Gastrocnemius medialis (tissue), 4 donors: ENCODE measurements around the gene PPFIA4. TPM values are rescaled to one million over a fixed set of nuclear protein-coding genes. Genes with fewer than 3 reads are reported as not detected.

Source experiments
- ATAC-seq, 2 donors: fragments of 150-250 bp; one replicate each; pipeline ENCODE4 v1.9.1; 2016
- DNase-seq, 2 donors: peaks; one replicate each; pipeline ENCODE4 v3.0.0-alpha.2; 2019
- H3K27ac ChIP-seq, 4 donors: fragments of 200-600 bp; sonication (generic); 1 replicate in 1 of 4; 2 replicates in 3 of 4; pipeline ENCODE4 v1.5.1; 2016 to 2018; ENCODE audit warnings: mild to moderate bottlenecking in 2 of 4, moderate library complexity in 1 of 4
- H3K27me3 ChIP-seq, 3 donors: fragments of 200-600 bp; sonication (generic) in 2 of 3; 1 replicate in 1 of 3; 2 replicates in 2 of 3; pipeline versions ENCODE4 v1.5.1 to v1.6.0; 2016 to 2019; ENCODE audit warnings: mild to moderate bottlenecking in 1 of 3, moderate library complexity in 1 of 3
- H3K36me3 ChIP-seq, 2 donors: fragments of 200-600 bp; sonication (generic) in 1 of 2; one replicate each; pipeline ENCODE4 v1.5.1; 2017 to 2018
- H3K4me1 ChIP-seq, 2 donors: fragments of 200-600 bp; sonication (generic) in 1 of 2; one replicate each; pipeline ENCODE4 v1.5.1; 2016 to 2017; ENCODE audit warnings: mild to moderate bottlenecking in 2 of 2
- H3K4me3 ChIP-seq, 4 donors: fragments of 200-600 bp; sonication (generic) in 3 of 4; 1 replicate in 1 of 4; 2 replicates in 3 of 4; pipeline ENCODE4 v1.5.1; 2016 to 2019; ENCODE audit warnings: mild to moderate bottlenecking in 2 of 4
- H3K9me3 ChIP-seq, 3 donors: fragments of 200-600 bp; sonication (generic) in 2 of 3; 1 replicate in 1 of 3; 2 replicates in 2 of 3; pipeline ENCODE4 v1.5.1; 2016 to 2019
- CTCF ChIP-seq, 5 experiments: fragments of 450-650 bp in 3 of 5; fragments of 200-600 bp in 2 of 5; sonication (generic) in 2 of 5; IDR thresholded peaks in 4 of 5; conservative IDR thresholded peaks in 1 of 5; 1 replicate in 4 of 5; 2 replicates in 1 of 5; pipeline ENCODE4 v1.5.1; 2016 to 2019; ENCODE audit warnings: antibody characterized with exemption in 5 of 5, mild to moderate bottlenecking in 3 of 5, moderate library complexity in 3 of 5
- POLR2A ChIP-seq, 2 donors: fragments of 450-650 bp; IDR thresholded peaks; one replicate each; pipeline ENCODE4 v1.6.1; 2017; ENCODE audit warnings: antibody characterized with exemption in 2 of 2, mild to moderate bottlenecking in 2 of 2, moderate library complexity in 2 of 2
- in situ Hi-C, 4 donors: fragments of 200-750 bp; cut with MboI; loops; one replicate each; pipeline versions ENCODE4 v1.15.0 to v1.8.0; 2017; ENCODE audit warnings: low sequenced_read_pairs in 4 of 4
- intact Hi-C: fragments of 100-400 bp; cut with DNase I; formaldehyde crosslinking; loops from one replicate; pipeline ENCODE4 v1.15.1; 2023; ENCODE audit warnings: low total_unique reads
- total RNA-seq, 4 donors: library from RNA; depleted of rRNA; stranded (reverse); fragments of >200 nt; gene quantifications; one replicate each; pipeline versions ENCODE4 v1.1.0 to v1.2.3, GENCODE V29; 2016

PPFIA4 gene
- total RNA-seq, 4 donors from 2014 or later: 8.4 to 45.5 (median 33.1) TPM

GRCh38 chr1:203025686-203026030 is 633 bp upstream of the PPFIA4 start:
- peaks cover 0 to 32% of the 10 kb centered on the region in 2 donors for H3K36me3 ChIP-seq
- DNase-seq: no peak
- H3K27me3 ChIP-seq: no peaks in the 10 kb centered on the region
- H3K9me3 ChIP-seq: no peaks in the 10 kb centered on the region
- H3K27ac ChIP-seq: peak overlapping the region; percentile 89 to 98 (median 94)
- TF ChIP-seq POLR2A (IDR thresholded peaks at IDR 0.05): no peak
- no peak for TF ChIP-seq CTCF (IDR thresholded peaks at IDR 0.05 in 4 of 5, conservative IDR thresholded peaks at IDR 0.05 in 1 of 5)
- H3K4me1 ChIP-seq: peaks cover 29 to 42% of the 10 kb centered on the region in 2 donors
- intact Hi-C loops (loop anchor here (2.0 to 5.0 kb wide), 4 partner anchors 19 to 1387 kb away; partner anchors contain the start of genes ADIPOR1, CYB5R1, PPP1R15B and TMEM183A), in situ Hi-C loops (no loop called here)
- peak overlapping the region; percentile 74 to 89 (median 85) for H3K4me3 ChIP-seq
- ATAC-seq: no peak

GRCh38 chr1:203026666-203027663 is 674 bp downstream of the PPFIA4 start:
- intact Hi-C loops (loop anchor here (2.0 to 5.0 kb wide), 4 partner anchors 20 to 1385 kb away; partner anchors contain the start of genes ADIPOR1, CYB5R1, PPP1R15B and TMEM183A), in situ Hi-C loops (no loop called here)
- DNase-seq (no peak), ATAC-seq (peak; percentile 3 to 12)
- H3K27ac ChIP-seq: peak overlapping the region; percentile 89 to 98 (median 94)
- no peaks in the 10 kb centered on the region for H3K27me3 ChIP-seq
- H3K4me3 ChIP-seq: peak overlapping the region; percentile 74 to 89 (median 85)
- peaks cover 29 to 42% of the 10 kb centered on the region in 2 donors for H3K4me1 ChIP-seq
- peaks cover 0 to 20% of the 10 kb centered on the region in 2 donors for H3K36me3 ChIP-seq
- TF ChIP-seq CTCF (IDR thresholded peaks at IDR 0.05 in 4 of 5, conservative IDR thresholded peaks at IDR 0.05 in 1 of 5): peak in 1 of 5 experiments; percentile 25
- TF ChIP-seq POLR2A (IDR thresholded peaks at IDR 0.05): peak in 1 of 2 donors; percentile 34
- H3K9me3 ChIP-seq: no peaks in the 10 kb centered on the region

- peak overlapping the region in 2 of 4 donors; percentile 1 to 82 for H3K4me3 ChIP-seq
- DNase-seq (no peak), ATAC-seq (peak in 1 of 2 donors; percentile 1)
- H3K4me1 ChIP-seq: peaks cover 29 to 42% of the 10 kb centered on the region in 2 donors
- in situ Hi-C loops: no loop called here
- H3K36me3 ChIP-seq: peaks cover 0 to 14% of the 10 kb centered on the region in 2 donors
- H3K27me3 ChIP-seq: no peaks in the 10 kb centered on the region
- H3K9me3 ChIP-seq: no peaks in the 10 kb centered on the region
- TF ChIP-seq POLR2A (IDR thresholded peaks at IDR 0.05) (no peak), CTCF (IDR thresholded peaks at IDR 0.05 in 4 of 5, conservative IDR thresholded peaks at IDR 0.05 in 1 of 5) (no peak)
- intact Hi-C loops: loop anchor here (5.0 kb wide), 1 partner anchor 1384 kb away; the partner anchor contains the start of gene PPP1R15B
- peak overlapping the region; percentile 89 to 98 (median 94) for H3K27ac ChIP-seq
Observed at GRCh38 chr1:203028067-203028783, 1.9 kb downstream of the PPFIA4 start.

GRCh38 chr1:203028784-203029553 is 2.7 kb downstream of the PPFIA4 start:
- peak overlapping the region; percentile 89 to 98 (median 94) for H3K27ac ChIP-seq

More at GRCh38 chr1:203028784-203029553, 2.7 kb downstream of the PPFIA4 start:
- H3K4me3 ChIP-seq: peak overlapping the region in 2 of 4 donors; percentile 1 to 82
- ATAC-seq (peak; percentile 68 to 76), DNase-seq (peak; percentile 62 to 80)
- H3K27me3 ChIP-seq: no peaks in the 10 kb centered on the region
- intact Hi-C loops: loop anchor here (5.0 kb wide), 1 partner anchor 1383 kb away; the partner anchor contains the start of gene PPP1R15B
- peaks cover 29 to 42% of the 10 kb centered on the region in 2 donors for H3K4me1 ChIP-seq
- peaks cover 0 to 7% of the 10 kb centered on the region in 2 donors for H3K36me3 ChIP-seq
- in situ Hi-C loops: no loop called here
- peak; percentile 63 to 82 for TF ChIP-seq POLR2A (IDR thresholded peaks at IDR 0.05)
- TF ChIP-seq CTCF (IDR thresholded peaks at IDR 0.05 in 4 of 5, conservative IDR thresholded peaks at IDR 0.05 in 1 of 5): no peak
- no peaks in the 10 kb centered on the region for H3K9me3 ChIP-seq
